Activated gamma-delta T cell treated with anti-CD3 and anti-CD28 coated beads, Interleukin-2, amount 50 U/mL, for 16 hours (primary cell): ENCODE measurements around the gene NXNL2.

Experiments used
- DNase-seq: peaks from one replicate; pipeline ENCODE4 v3.0.0-alpha.2; 2020; ENCODE audit warnings: low read depth

The NXNL2 gene

GRCh38 chr9:88531920-88532698 lies 2.9 kb upstream of the NXNL2 start:
- no peak for DNase-seq

- DNase-seq: no peak
Measured at GRCh38 chr9:88533951-88534455, 975 bp upstream of the NXNL2 start.

GRCh38 chr9:88535226-88536022 lies 446 bp downstream of the NXNL2 start:
- DNase-seq: no peak

- no peak for DNase-seq
Measured at GRCh38 chr9:88536023-88536324, 996 bp downstream of the NXNL2 start.

DNA sequence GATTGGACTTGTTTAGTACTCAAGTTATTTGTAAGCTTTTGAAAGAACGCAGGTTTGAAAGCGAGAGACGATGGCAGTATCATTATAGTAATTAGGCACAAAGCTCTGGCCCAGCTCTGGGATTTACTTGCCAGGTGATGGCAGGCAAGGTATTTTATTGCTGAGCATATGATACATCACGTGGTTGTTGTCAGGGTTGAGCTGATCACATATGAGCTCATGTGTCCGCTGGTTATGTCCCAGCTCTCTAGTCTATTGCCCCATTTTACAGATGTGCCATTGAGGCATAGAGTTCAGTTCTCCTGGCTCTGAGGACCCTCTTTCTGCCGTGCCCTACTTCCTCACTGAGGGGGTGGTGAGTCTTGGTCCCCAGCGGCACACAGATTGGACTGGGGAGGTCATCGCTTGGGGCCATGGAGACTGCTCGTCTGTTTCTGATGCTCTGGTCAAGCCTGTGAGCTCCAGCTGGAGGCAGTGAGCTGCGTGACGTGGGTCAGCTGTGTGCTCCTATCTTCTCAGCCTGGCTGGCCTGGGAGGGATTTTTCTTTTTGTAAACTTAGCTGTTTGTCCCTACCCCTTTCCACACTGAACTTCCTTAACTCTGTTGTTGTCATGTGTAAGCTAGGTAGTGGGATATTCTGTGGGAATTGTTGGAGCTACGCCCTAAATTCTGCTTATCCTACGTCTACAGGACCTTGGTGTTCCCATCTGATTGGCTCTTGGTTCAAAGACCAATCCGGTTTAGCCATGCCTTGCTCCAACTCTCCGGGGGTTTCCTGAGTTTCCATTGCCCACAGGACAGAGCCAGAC lies 2.2 kb downstream of the NXNL2 start:
- no peak for DNase-seq

DNA sequence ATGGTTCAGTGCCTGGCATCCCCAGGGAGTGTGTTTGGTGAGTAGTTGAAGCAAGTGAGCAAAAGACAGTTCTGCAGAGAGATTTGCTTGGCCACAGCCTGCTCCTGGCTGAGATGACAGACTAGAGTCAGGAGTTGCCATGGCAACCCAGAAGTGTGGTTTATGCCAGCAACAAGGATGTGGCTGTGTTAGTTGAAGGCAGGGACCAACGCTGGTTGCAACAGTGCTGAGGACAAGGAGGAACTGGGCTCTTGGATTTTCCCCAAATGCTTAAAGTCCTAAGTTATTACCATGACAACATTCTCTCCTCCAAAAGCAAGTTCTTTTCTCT lies 2.7 kb downstream of the NXNL2 start:
- DNase-seq: no peak

GRCh38 chr9:88538311-88539085 lies 3.5 kb downstream of the NXNL2 start:
- no peak for DNase-seq

- DNase-seq: no peak
Measured at GRCh38 chr9:88539246-88539645, 4.3 kb downstream of the NXNL2 start.

- DNase-seq: no peak
Measured at GRCh38 chr9:88540251-88540763, 5.3 kb downstream of the NXNL2 start.

- no peak for DNase-seq
Measured at GRCh38 chr9:88544245-88544644, 9.3 kb downstream of the NXNL2 start.

- DNase-seq: no peak
Measured at GRCh38 chr9:88551546-88552137, 16.7 kb downstream of the NXNL2 start.

DNA sequence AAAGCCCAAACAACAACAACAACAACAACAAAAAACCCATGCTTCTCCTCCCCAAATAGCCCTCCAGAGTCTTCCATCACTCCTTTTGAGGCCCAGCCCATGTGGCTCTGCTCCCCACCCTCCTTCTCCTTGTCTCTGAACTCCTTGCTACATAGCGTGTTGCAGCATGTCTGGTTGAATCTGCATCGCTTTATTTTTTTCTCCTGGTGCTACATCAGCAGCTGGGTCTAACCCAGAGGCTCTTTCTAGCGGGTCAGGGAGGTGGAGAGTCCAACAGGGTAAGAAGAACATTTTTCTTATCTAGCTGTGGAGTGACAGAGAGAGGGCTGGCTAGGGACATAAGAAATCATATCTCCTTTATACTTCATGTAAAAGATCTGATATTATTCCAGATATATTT lies 18.4 kb downstream of the NXNL2 start:
- no peak for DNase-seq

GRCh38 chr9:88555268-88555980 lies 20.4 kb downstream of the NXNL2 start:
- DNase-seq: no peak

GRCh38 chr9:88559661-88560060 lies 24.7 kb downstream of the NXNL2 start:
- DNase-seq: no peak

DNA sequence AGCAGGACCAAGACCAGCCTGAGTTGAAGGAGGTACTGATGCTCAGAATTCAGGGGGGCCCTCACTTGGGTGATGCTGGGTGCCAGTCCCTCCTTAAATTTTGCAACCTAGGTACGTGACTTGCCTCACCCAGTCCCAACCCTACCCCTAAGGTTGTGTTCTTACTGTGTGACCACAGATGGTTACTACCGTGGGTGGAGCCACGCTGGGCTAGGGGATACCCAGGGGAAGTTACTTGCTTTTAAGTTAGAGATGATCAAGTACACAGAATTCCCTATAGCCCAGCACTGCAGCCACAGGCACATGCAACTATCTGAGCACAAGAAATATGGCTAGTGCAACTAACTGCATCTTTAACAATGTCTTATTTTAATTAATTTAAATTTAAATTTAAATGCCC lies 32.9 kb downstream of the NXNL2 start:
- DNase-seq: no peak

- no peak for DNase-seq
Measured at GRCh38 chr9:88571419-88571818, 36.4 kb downstream of the NXNL2 start.

- no peak for DNase-seq
Measured at GRCh38 chr9:88572684-88573083, 37.7 kb downstream of the NXNL2 start.

DNA sequence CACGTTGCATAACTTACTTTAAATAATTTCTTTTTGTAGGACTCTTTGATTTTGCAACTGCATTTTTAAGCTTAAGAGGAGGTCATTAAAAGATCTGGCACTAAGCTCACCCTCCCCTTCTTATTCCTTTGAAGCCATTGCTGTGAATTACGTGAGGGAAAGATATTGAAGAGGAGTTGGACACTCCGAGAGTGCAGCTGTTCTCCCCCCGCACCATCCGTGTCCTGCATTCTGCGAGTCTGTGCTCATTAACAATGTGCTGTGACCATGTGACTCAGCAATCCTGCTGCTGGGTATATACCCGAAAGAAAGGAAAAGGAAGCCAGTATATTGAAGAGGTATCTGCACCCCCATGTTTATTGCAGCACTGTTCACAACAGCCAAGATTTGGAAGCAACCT lies 40.0 kb downstream of the NXNL2 start:
- no peak for DNase-seq

- no peak for DNase-seq
Measured at GRCh38 chr9:88577256-88578120, 42.5 kb downstream of the NXNL2 start.
